Measurements from ENCODE around the gene RAVER2. TPM values are rescaled to one million over a fixed set of nuclear protein-coding genes. Genes with fewer than 3 reads are reported as not detected.

RAVER2 gene
- total RNA-seq, 2 experiments from 2014 or later, result 0.08 TPM; not detected in 1

GRCh38 chr1:64875101-64875500, 130.2 kb downstream of the RAVER2 start:
- Histone ChIP-seq H2AFZ (ENCODE audit: low read length) (no peak overlapping the region), H3K9me2 (ENCODE audit: insufficient read depth, low read length) (no peaks in the 10 kb centered on the region), H3K4me3 (ENCODE audit: low read depth, low read length, poor library complexity, severe bottlenecking) (no peak overlapping the region), H3K27ac (ENCODE audit: low read depth, low read length, poor library complexity, severe bottlenecking) (no peak overlapping the region), H3K36me3 (ENCODE audit: insufficient read depth, low read length) (peaks cover 91% of the 10 kb centered on the region), H3K4me1 (ENCODE audit: insufficient read depth, low read length, poor library complexity, severe bottlenecking) (no peaks in the 10 kb centered on the region), H3K79me2 (ENCODE audit: insufficient read depth, low read depth, low read length) (no peaks in the 10 kb centered on the region), H3K9me3 (ENCODE audit: low read length) (no peaks in the 10 kb centered on the region), H4K20me1 (ENCODE audit: insufficient read depth, low read length) (no peaks in the 10 kb centered on the region), H3K4me2 (ENCODE audit: low read length) (no peak overlapping the region)
- TF ChIP-seq CTCF (conservative IDR thresholded peaks at IDR 0.05; ENCODE audit: low read length) (no peak), EZH2phosphoT487 (IDR thresholded peaks at IDR 0.05; ENCODE audit: borderline replicate concordance, low read depth, low read length) (no peak)
- no TSS peak for BruUV-seq (replicated peaks)
- ChIA-PET POLR2A (interaction anchor here (2.2 kb wide), 1 partner anchor 10 kb away, joined by 9 read pairs; no protein-coding TSS in a partner anchor), CTCF (ENCODE audit: unreplicated experiment) (no interaction called here)
- DNase-seq (ENCODE audit: low spot score), result no peak
- intact Hi-C loops (cut with micrococcal nuclease; ENCODE audit: unreplicated experiment), result no loop called here

GRCh38 chr1:64875606-64876005, 130.7 kb downstream of the RAVER2 start:
- H3K79me2 ChIP-seq (ENCODE audit: insufficient read depth, low read depth, low read length), result no peaks in the 10 kb centered on the region
- no peak for TF ChIP-seq EZH2phosphoT487 (IDR thresholded peaks at IDR 0.05; ENCODE audit: borderline replicate concordance, low read depth, low read length)
- TF ChIP-seq CTCF (conservative IDR thresholded peaks at IDR 0.05; ENCODE audit: low read length), result no peak
- H3K9me3 ChIP-seq (ENCODE audit: low read length), result no peaks in the 10 kb centered on the region
- POLR2A ChIA-PET, result interaction anchor here (2.2 kb wide), 1 partner anchor 10 kb away, joined by 9 read pairs; no protein-coding TSS in a partner anchor
- no peak overlapping the region for H3K4me3 ChIP-seq (ENCODE audit: low read depth, low read length, poor library complexity, severe bottlenecking)
- H3K27ac ChIP-seq (ENCODE audit: low read depth, low read length, poor library complexity, severe bottlenecking), result no peak overlapping the region
- no peak for DNase-seq (ENCODE audit: low spot score)
- no TSS peak for BruUV-seq (replicated peaks)
- no peak overlapping the region for H3K4me2 ChIP-seq (ENCODE audit: low read length)
- no peaks in the 10 kb centered on the region for H3K4me1 ChIP-seq (ENCODE audit: insufficient read depth, low read length, poor library complexity, severe bottlenecking)
- CTCF ChIA-PET (ENCODE audit: unreplicated experiment), result interaction anchor here (0.6 kb wide), 1 partner anchor 168 kb away, joined by 3 read pairs; no protein-coding TSS in a partner anchor
- H3K36me3 ChIP-seq (ENCODE audit: insufficient read depth, low read length), result peaks cover 91% of the 10 kb centered on the region
- no peaks in the 10 kb centered on the region for H3K9me2 ChIP-seq (ENCODE audit: insufficient read depth, low read length)
- H2AFZ ChIP-seq (ENCODE audit: low read length), result no peak overlapping the region
- no peaks in the 10 kb centered on the region for H4K20me1 ChIP-seq (ENCODE audit: insufficient read depth, low read length)
- intact Hi-C loops (cut with micrococcal nuclease; ENCODE audit: unreplicated experiment), result no loop called here

GRCh38 chr1:64877151-64877550, 132.3 kb downstream of the RAVER2 start:
- Histone ChIP-seq H3K9me3 (ENCODE audit: low read length) (no peaks in the 10 kb centered on the region), H3K4me2 (ENCODE audit: low read length) (no peak overlapping the region), H3K9me2 (ENCODE audit: insufficient read depth, low read length) (no peaks in the 10 kb centered on the region), H2AFZ (ENCODE audit: low read length) (no peak overlapping the region), H3K27ac (ENCODE audit: low read depth, low read length, poor library complexity, severe bottlenecking) (no peak overlapping the region), H3K36me3 (ENCODE audit: insufficient read depth, low read length) (peaks cover 86% of the 10 kb centered on the region), H4K20me1 (ENCODE audit: insufficient read depth, low read length) (no peaks in the 10 kb centered on the region), H3K4me3 (ENCODE audit: low read depth, low read length, poor library complexity, severe bottlenecking) (no peak overlapping the region), H3K4me1 (ENCODE audit: insufficient read depth, low read length, poor library complexity, severe bottlenecking) (no peaks in the 10 kb centered on the region), H3K79me2 (ENCODE audit: insufficient read depth, low read depth, low read length) (no peaks in the 10 kb centered on the region)
- DNase-seq (ENCODE audit: low spot score), result no peak
- TF ChIP-seq CTCF (conservative IDR thresholded peaks at IDR 0.05; ENCODE audit: low read length) (no peak), EZH2phosphoT487 (IDR thresholded peaks at IDR 0.05; ENCODE audit: borderline replicate concordance, low read depth, low read length) (no peak)
- CTCF ChIA-PET (ENCODE audit: unreplicated experiment), result interaction anchor here (1.5 kb wide), 1 partner anchor 10 kb away, joined by 6 read pairs; no protein-coding TSS in a partner anchor
- no TSS peak for BruUV-seq (replicated peaks)
- POLR2A ChIA-PET, result interaction anchor here (0.5 to 2.3 kb wide), 7 partner anchors 8 to 1349 kb away, joined by 3 to 8 read pairs (median 3); no protein-coding TSS in a partner anchor
- intact Hi-C loops (cut with micrococcal nuclease; ENCODE audit: unreplicated experiment), result no loop called here
